CMK (cell line): ENCODE results near the gene RARRES2.
"Not testable (repeated sequence)": the region's sequence is repeated elsewhere in the genome, so short reads cannot be mapped to it uniquely, and the experiment has no call there.

Experiments used
- DNase-seq: peaks from one replicate; pipeline ENCODE4 v3.0.0-alpha.2; 2010; ENCODE audit warnings: low read depth

The RARRES2 gene

GRCh38 chr7:150341263-150342120 lies at the start of gene RARRES2:
Gene RARRES2 (minus strand): TSS chr7:150341629. CDS start chr7:150340609, 1,020 bp downstream.
- no peak for DNase-seq

- no peak for DNase-seq
Measured at GRCh38 chr7:150390205-150390604, 48.8 kb upstream of the RARRES2 start.

DNA sequence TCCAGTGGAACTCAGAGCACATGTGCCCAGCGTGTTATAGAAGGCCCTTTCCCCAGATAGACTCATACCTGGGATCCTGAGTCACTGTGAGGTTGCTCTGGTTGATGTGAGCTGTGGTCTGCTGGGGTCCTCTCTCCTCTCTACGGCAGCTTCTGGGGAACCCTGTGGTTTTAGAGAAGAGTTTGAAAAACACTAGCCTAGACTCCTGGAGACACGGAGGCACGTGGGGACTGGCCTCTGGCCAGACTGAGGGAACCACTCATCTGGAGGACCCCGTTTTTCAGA lies 48.0 kb upstream of the RARRES2 start:
- DNase-seq: no peak

GRCh38 chr7:150388709-150389531 lies 47.5 kb upstream of the RARRES2 start:
- DNase-seq: no peak

DNA sequence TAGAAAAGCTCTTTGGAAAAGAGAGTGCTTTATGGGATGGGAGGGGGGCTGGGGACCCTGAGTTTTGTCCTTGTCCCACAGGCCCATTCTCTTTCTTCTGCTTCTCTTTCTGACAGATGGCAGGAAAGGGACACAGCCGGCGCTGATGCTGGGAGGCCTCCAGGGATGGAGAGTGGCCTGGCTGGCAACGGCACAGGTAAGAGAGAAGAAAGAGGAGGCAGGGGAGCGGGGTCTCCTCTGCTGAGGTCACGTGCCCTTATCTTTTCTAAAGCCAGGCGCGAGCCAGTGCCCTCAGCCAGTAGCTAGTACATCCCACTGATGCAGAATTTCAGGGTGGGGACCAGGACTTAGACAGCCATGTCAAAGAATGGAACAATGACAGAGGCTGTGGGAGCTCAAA lies 46.9 kb upstream of the RARRES2 start:
- no peak for DNase-seq

- not testable (repeated sequence) for DNase-seq
Measured at GRCh38 chr7:150385884-150386283, 44.5 kb upstream of the RARRES2 start.

DNA sequence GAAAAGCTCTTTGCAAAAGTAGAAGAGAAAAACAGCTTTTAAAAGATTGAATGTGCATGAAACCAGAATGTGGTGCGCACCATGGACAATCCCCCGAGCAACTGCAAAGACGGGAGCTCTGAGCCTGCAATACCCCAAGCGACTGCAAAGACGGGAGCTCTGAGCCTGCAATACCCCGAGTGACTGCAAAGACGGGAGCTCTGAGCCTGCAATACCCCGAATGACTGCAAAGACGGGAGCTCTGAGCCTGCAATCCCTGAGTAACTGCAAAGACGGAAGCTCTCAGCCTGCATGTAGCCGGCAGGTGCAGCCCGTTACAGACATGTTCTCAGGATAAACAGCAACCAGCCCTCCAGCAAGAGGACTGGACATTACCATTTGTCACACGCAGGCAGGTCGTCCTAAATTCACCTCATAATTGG lies 43.9 kb upstream of the RARRES2 start:
- DNase-seq: no peak

DNA sequence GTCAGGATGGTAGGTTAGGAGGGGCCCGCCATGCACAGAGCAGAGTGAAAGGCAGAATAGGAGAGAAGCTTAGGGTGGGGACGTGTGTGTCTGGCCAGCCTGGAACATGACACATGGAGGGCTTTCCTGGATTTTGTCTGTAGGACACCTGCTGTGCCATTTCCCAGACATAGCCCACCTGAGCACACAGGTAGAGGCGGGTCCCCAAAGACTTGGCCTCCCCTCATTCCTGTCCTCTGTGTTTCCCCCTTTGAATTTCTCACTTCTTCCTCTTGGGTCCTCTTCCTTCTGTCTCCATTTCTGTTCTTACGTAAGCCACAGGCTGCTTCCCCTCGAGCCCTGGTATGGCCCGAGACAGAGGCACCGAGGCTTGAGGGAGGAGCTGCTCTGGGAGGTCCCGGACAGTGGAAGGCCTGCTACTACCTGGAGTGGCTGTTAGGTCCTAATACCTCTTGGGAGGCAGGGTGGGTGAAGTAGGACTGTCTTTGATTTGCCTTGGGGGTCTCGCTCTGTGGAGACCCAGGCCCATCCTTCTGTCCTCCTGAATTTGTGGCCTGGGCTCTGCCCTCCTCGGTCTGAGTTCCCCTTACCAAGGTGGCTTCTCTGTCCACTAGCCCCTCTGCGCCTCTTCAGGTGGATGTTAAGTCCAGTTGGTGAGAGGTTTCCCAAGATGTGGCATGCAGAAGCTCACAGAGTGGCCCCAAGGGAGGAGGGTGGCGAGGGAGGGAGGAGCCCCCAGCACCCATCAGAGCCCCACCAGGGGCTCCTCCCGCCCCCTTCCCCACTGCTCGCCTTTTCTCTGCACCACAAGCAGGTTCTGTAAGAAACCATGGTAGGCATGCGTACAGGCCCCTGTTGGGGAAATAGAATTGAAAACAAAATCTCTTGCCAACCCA lies 43.2 kb upstream of the RARRES2 start:
- DNase-seq: no peak

GRCh38 chr7:150383710-150384397 lies 42.4 kb upstream of the RARRES2 start:
- DNase-seq: no peak

- DNase-seq: no peak
Measured at GRCh38 chr7:150382844-150383225, 41.4 kb upstream of the RARRES2 start.

- DNase-seq: no peak
Measured at GRCh38 chr7:150382123-150382843, 40.9 kb upstream of the RARRES2 start.

- no peak for DNase-seq
Measured at GRCh38 chr7:150381785-150382122, 40.3 kb upstream of the RARRES2 start.

- DNase-seq: no peak
Measured at GRCh38 chr7:150381096-150381495, 39.7 kb upstream of the RARRES2 start.

DNA sequence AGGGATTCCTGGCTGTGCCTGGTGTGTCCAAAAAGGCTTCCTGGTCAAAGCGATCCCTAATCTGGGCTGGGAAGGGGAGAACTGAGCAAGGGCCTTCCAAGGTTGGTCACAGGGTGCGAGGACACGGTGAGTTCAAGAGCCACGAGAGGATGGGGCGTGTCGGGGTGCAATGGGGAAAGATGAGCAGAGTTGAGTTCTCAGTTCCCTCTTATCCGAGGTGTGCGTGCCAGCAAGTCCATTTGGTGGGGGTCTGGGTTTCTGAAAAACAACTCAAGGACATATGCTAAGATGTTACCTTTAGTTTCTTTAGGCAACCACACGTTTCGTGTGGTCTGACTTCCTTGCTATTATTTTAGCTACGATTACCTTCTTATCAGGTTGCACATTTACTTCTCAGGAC lies 39.0 kb upstream of the RARRES2 start:
- no peak for DNase-seq

DNA sequence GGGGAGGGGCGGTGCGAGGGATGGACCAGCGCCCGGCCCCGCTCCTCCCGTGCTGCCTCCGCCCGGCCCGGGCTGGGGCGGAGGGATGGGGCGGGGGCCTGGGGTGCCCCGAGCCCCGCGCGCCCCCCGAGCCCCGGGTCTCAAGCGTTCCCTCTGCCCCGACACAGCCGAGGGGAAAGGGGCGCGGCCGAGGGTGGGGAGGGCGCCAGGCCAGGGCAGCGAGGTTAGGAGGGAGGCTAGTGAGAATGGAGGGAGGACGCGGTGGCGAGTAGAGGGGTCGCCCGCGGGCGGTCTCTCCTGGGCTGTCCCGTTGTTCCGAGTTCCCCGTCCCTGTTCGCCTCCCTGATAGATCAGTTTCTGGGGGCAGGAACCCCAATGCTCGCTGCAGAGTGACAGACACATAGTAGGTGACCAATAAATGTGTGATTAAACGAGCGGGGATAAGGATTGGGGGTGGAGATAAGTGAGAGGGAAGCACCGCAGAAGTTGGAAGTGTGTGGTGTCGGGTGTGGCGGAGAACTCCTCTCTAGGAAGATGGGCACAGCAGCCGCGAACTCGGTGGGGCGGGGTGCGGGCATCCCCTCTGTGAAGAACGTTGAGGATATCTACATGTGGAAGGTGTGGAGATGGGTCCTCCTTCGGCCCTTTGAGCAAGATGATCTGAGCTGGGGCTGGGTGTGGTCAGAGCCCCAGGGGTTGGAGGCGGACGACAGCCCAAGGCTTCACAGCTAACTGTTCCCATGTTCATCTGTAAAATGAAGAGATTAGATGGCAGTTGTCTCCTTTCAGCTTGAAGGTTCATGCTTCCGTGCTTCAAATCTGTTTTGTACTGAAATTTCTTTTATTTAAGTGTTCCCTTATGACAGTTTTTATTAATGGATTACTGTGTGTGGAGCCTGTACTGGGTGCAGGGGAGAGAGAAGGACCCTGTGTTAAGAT lies 38.3 kb upstream of the RARRES2 start:
- no peak for DNase-seq

- DNase-seq: peak; percentile 63
Measured at GRCh38 chr7:150378853-150379440, 37.5 kb upstream of the RARRES2 start, which contains the start of gene ZNF775. Gene ZNF775 (plus strand): TSS chr7:150379330. CDS start chr7:150388471, 9,141 bp downstream.

DNA sequence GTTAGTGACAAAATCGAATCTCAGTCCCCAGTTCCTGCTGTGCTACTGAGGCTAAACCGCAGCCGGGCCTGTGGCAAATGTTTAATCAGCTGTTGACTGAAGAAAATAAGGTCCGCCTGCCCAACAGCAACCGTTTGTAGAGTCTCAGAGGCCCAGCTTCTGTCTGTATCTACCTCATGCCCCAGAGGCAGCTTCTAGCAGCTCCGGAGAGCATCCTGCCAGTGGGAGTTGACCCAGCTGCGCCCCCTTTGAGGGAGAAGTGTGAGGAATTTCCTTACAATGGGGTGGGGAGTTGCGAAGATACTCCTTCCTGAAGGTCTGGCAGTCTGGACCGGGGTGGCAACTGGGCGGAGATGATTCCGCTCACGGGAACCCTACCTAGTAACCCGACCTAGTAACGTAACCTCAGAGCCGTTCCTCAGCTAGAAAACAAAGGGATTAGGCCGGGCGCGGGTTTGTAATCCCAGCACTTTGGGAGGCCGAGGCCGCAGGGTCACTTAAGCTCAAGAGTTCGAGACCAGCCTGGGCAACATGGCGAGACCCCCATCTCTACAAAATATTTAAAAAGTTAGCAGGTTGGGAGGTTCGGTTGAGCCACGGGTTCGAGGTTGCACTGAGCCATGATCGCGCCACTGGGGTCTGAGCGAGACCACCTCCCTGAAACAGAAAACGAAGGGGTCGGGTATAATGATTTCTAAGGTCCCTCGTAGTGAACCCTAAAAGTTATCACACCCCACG lies 36.9 kb upstream of the RARRES2 start:
- DNase-seq: peak; percentile 57

DNA sequence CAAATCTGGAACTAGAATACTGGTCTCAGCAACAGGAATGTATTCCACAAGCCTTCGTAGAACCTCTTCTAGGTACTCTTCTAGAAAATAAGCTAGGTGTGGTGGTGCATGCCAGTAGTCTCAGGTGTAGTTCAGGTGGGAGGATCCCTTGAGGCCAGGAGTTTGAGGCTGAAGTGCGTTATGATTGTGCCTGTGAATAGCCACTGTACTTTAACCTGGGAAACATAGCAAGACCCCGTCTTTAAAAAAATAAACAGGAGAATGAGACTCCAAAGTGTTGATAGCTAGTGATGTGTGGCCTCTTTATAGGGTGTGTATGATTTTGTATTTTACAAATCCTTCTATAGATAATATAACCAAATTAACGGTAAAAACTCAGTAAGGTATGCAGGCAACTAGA lies 36.2 kb upstream of the RARRES2 start:
- DNase-seq: no peak

GRCh38 chr7:150377196-150377595 lies 35.8 kb upstream of the RARRES2 start:
- no peak for DNase-seq
